K562 (cell line): ENCODE measurements around the gene USF2. TPM values are rescaled to one million over a fixed set of nuclear protein-coding genes. Genes with fewer than 3 reads are reported as not detected.

Source experiments
- ATAC-seq: fragments of 200-7000 bp; cut with Tn5 transposase; 3 replicates; pipeline ENCODE4 v1.9.1; 2020; ENCODE audit warnings: moderate library complexity
- BruUV-seq: library from RNA; stranded (reverse); fragments of 400-500 nt; replicated peaks from 2 replicates; lab custom pipeline; 2021; lab: Mats Ljungman, UMichigan
- CTCF ChIA-PET: fragments of 300-600 bp; formaldehyde crosslinking; extraction: SDS; loops from one replicate; lab custom pipeline; 2021; ENCODE audit warnings: low intra/inter-chr PET ratio; lab: Yijun Ruan, JAX
- POLR2A ChIA-PET: fragments of 300-600, 350-650 bp; sonication (Branson Sonifier 250); formaldehyde crosslinking; extraction: SDS; loops from one replicate; lab custom pipeline; 2021; ENCODE audit warnings: antibody characterized with exemption, inconsistent platforms; lab: Yijun Ruan, JAX
- DNase-seq, 4 experiments: peaks; one replicate each; pipeline versions ENCODE4 v3.0.0 to v3.0.0-alpha.2; 2011 to 2018; ENCODE audit warnings: low spot score in 3 of 4, mixed read lengths in 3 of 4; ENCODE audit errors: extremely low read depth in 1 of 4
- FAIRE-seq: peaks from 2 replicates; lab custom pipeline; 2011; peaks lifted over from hg19 to GRCh38; lab: Jason Lieb, UNC
- H2AFZ ChIP-seq: 2 replicates; pipeline ENCODE4 v1.6.0; 2011; ENCODE audit warnings: low read depth, low read length, control low read depth, inconsistent platforms
- H3K27ac ChIP-seq: fragments of 200-600 bp; 3 replicates; pipeline ENCODE4 v1.8.0; 2011; ENCODE audit warnings: low read depth, mild to moderate bottlenecking, control low read depth, inconsistent platforms, low read length, moderate library complexity, mixed read lengths; ENCODE audit errors: extremely low read depth
- H3K27me3 ChIP-seq, 2 experiments: fragments of 300-600 bp in 1 of 2; 2 replicates in 1 of 2; 3 replicates in 1 of 2; pipeline versions ENCODE4 v1.6.0 to v1.8.0; 2011; ENCODE audit warnings: inconsistent platforms in 2 of 2, low read length in 2 of 2, mild to moderate bottlenecking in 1 of 2, mixed read lengths in 1 of 2, moderate library complexity in 1 of 2; ENCODE audit not compliant: control insufficient read depth in 2 of 2, insufficient read depth in 2 of 2
- H3K36me3 ChIP-seq: fragments of 300-600 bp; 3 replicates; pipeline ENCODE4 v1.8.0; 2011; ENCODE audit warnings: mild to moderate bottlenecking, low read length, inconsistent platforms; ENCODE audit not compliant: control insufficient read depth, insufficient read depth
- H3K4me1 ChIP-seq, 2 experiments: fragments of 200-600 bp in 1 of 2; replicated peaks in 1 of 2; 2 replicates in 1 of 2; 3 replicates in 1 of 2; pipeline versions ENCODE4 v1.5.1 to v1.8.0; 2011; ENCODE audit warnings: inconsistent platforms in 2 of 2, low read length in 2 of 2, mild to moderate bottlenecking in 1 of 2, mixed read lengths in 1 of 2, moderate library complexity in 1 of 2; ENCODE audit not compliant: control insufficient read depth in 2 of 2, insufficient read depth in 2 of 2
- H3K4me2 ChIP-seq: 2 replicates; pipeline ENCODE4 v1.6.1; 2011; ENCODE audit warnings: low read length, control low read depth, inconsistent platforms, mixed read lengths; ENCODE audit not compliant: insufficient read depth
- H3K4me3 ChIP-seq: fragments of 200-600 bp; sonication (generic), shearing (Covaris generic); 2 replicates; pipeline ENCODE4 v1.5.1; 2016; ENCODE audit warnings: control low read depth, inconsistent platforms
- H3K79me2 ChIP-seq: fragments of 200-600 bp; 3 replicates; pipeline ENCODE4 v1.8.0; 2011; ENCODE audit warnings: low read length, inconsistent platforms; ENCODE audit not compliant: control insufficient read depth, insufficient read depth
- H3K9ac ChIP-seq, 2 experiments: 2 replicates each; pipeline versions ENCODE4 v1.6.0 to v1.6.1; 2011; ENCODE audit warnings: low read depth in 2 of 2, low read length in 2 of 2, control low read depth in 1 of 2, inconsistent platforms in 1 of 2, mild to moderate bottlenecking in 1 of 2, mixed read lengths in 1 of 2; ENCODE audit not compliant: insufficient read depth in 1 of 2
- H3K9me1 ChIP-seq: one replicate; pipeline ENCODE4 v1.6.0; 2011; ENCODE audit warnings: inconsistent platforms, mild to moderate bottlenecking, low read length, moderate library complexity; ENCODE audit not compliant: control insufficient read depth, insufficient read depth
- H3K9me3 ChIP-seq: replicated peaks from 2 replicates; pipeline ENCODE4 v1.5.1; 2011; ENCODE audit warnings: low read depth, low read length, inconsistent platforms; ENCODE audit not compliant: control insufficient read depth, insufficient read depth
- H4K20me1 ChIP-seq: replicated peaks from 2 replicates; pipeline ENCODE4 v1.6.1; 2011; ENCODE audit warnings: low read length, inconsistent platforms, mixed read lengths; ENCODE audit not compliant: control insufficient read depth, insufficient read depth
- DLX4 ChIP-seq: fragments of 250-450 bp; sonication (Bioruptor Pico); IDR thresholded peaks from 2 replicates; pipeline ENCODE4 v1.6.1; 2021; ENCODE audit warnings: mild to moderate bottlenecking
- FOXO4 ChIP-seq: fragments of 450-650 bp; formaldehyde crosslinking; IDR thresholded peaks from 2 replicates; pipeline ENCODE4 v1.4.0; 2020; ENCODE audit warnings: mild to moderate bottlenecking, moderate library complexity
- NR2C1 ChIP-seq, 2 experiments: fragments of 450-650 bp; IDR thresholded peaks; 2 replicates each; pipeline ENCODE4 v1.6.1; 2017; ENCODE audit warnings: mild to moderate bottlenecking in 2 of 2, antibody characterized with exemption in 1 of 2, inconsistent platforms in 1 of 2, missing compliant biosample characterization in 1 of 2, missing genetic modification characterization in 1 of 2
- SP2 ChIP-seq: IDR thresholded peaks from 2 replicates; pipeline ENCODE4 v1.6.1; 2011; ENCODE audit warnings: mild to moderate bottlenecking, low read depth, low read length, moderate library complexity; ENCODE audit not compliant: poor library complexity, severe bottlenecking; ENCODE audit errors: extremely low read depth
- STAT5B ChIP-seq: fragments of 250-450 bp; sonication (Bioruptor Pico); IDR thresholded peaks from 2 replicates; pipeline ENCODE4 v1.8.0; 2021; ENCODE audit warnings: mild to moderate bottlenecking, inconsistent platforms
- WGBS: fragments of 100-300 bp; shearing (Covaris generic); methylation state at CpG from one replicate; pipeline ENCODE4 v1.1.6; 2016; ENCODE audit warnings: low coverage, mixed read lengths; ENCODE audit not compliant: insufficient coverage; ENCODE audit errors: missing lambda C conversion rate; 5-methylcytosine and 5-hydroxymethylcytosine counted together
- in situ Hi-C: fragments of 300-500 bp; cut with MboI; formaldehyde crosslinking; loops from 4 replicates; pipeline ENCODE4 v1.15.0; 2018; ENCODE audit warnings: inconsistent platforms, mixed read lengths
- intact Hi-C: fragments of 100-400 bp; cut with micrococcal nuclease; formaldehyde crosslinking; loops from 2 replicates; pipeline ENCODE4 v1.14.2; 2022
- polyA plus RNA-seq, 8 experiments: library from polyadenylated mRNA; depleted of rRNA in 4 of 8; stranded (reverse) in 5 of 8; unstranded in 3 of 8; fragments of >200 nt; fragmentation: Nextera tagmentation in 2 of 8; fragmentation: Illumina TruSeq in 1 of 8; extraction: Ambion mirVana in 2 of 8; extraction: Trizol in 1 of 8; gene quantifications; 2 replicates each; pipeline versions ENCODE4 v1.2.1 to v1.2.3, GENCODE V29; 2011 to 2014; ENCODE audit warnings: inconsistent platforms in 1 of 8, missing spikeins in 1 of 8
- total RNA-seq, 7 experiments: library from RNA; depleted of rRNA in 6 of 7; stranded (reverse); fragments of >200 nt in 6 of 7; fragmentation: Illumina TruSeq in 2 of 7; extraction: Trizol in 2 of 7; gene quantifications; 2 replicates each; pipeline versions ENCODE4 v1.2.1 to v1.2.3, GENCODE V29; 2011 to 2021; ENCODE audit warnings: low replicate concordance in 1 of 7

Gene USF2
- total and polyA plus RNA-seq, 9 of the 15 experiments (the other 6 are each of a cell fraction or from before 2014, with no cell fraction given) = 0.27 to 93.7 (median 58.4) TPM

GRCh38 chr19:35232912-35233311, 35.9 kb upstream of the USF2 start:
- intact Hi-C loops = no loop called here
- H3K4me2 ChIP-seq = no peak overlapping the region
- ChIA-PET POLR2A (no interaction called here), CTCF (no interaction called here)
- H3K27ac ChIP-seq = no peak overlapping the region
- H3K36me3 ChIP-seq = no peaks in the 10 kb centered on the region
- H3K9me1 ChIP-seq = no peaks in the 10 kb centered on the region
- no peaks in the 10 kb centered on the region for H4K20me1 ChIP-seq
- no peak for ATAC-seq
- TF ChIP-seq NR2C1 (IDR thresholded peaks at IDR 0.05) (peak; percentile 59), NR2C1 (tag; IDR thresholded peaks at IDR 0.05) (peak; percentile 55; the same call in 1 of the 2 replicates), SP2 (no peak), DLX4 (no peak), FOXO4 (no peak), STAT5B (CRISPR knock-in tag) (no peak)
- TF ChIP-seq, all 486 proteins: peak for 1
- 12% methylated on average over 5 of the region's 5 CpGs for WGBS
- Histone ChIP-seq H3K27me3 (0 out of 5 replicates have a peak, but pooled peaks cover 0 to 3% of the 10 kb centered on the region in 2 experiments), H3K79me2 (no peaks in the 10 kb centered on the region), H3K4me1 (peaks cover 0 to 5% of the 10 kb centered on the region in 2 experiments; a peak in 2 of 5 replicates), H3K4me3 (no peak overlapping the region), H3K9me3 (no peaks in the 10 kb centered on the region; the same call in 1 of the 2 replicates), H3K9ac (no peak overlapping the region; a peak in 1 of 4 replicates), H2AFZ (no peak overlapping the region)
- no TSS peak for BruUV-seq
- FAIRE-seq (no peak), DNase-seq (no peak)
- in situ Hi-C loops = no loop called here
